Nephron progenitor cell (in vitro differentiated cells): Measurements from ENCODE around the gene SMARCA4.

ENCODE experiments used
- DNase-seq: peaks from one replicate; pipeline ENCODE4 v3.0.0; 2021
- H3K27ac Mint-ChIP-seq: 2 replicates; pipeline ENCODE4 v1.8.0; 2021; ENCODE audit warnings: mild to moderate bottlenecking, moderate library complexity, mixed read lengths
- H3K27me3 Mint-ChIP-seq: 2 replicates; pipeline ENCODE4 v1.8.0; 2021; ENCODE audit warnings: mild to moderate bottlenecking, low read depth, mixed read lengths; ENCODE audit not compliant: poor library complexity
- H3K36me3 Mint-ChIP-seq: 2 replicates; pipeline ENCODE4 v1.8.0; 2021; ENCODE audit warnings: low read depth, mixed read lengths
- H3K4me1 Mint-ChIP-seq: 2 replicates; pipeline ENCODE4 v1.8.0; 2021; ENCODE audit warnings: mixed read lengths
- H3K4me3 Mint-ChIP-seq: 2 replicates; pipeline ENCODE4 v1.8.0; 2021; ENCODE audit warnings: mild to moderate bottlenecking, moderate library complexity, mixed read lengths
- H3K9me3 Mint-ChIP-seq: 2 replicates; pipeline ENCODE4 v1.8.0; 2021; ENCODE audit warnings: mild to moderate bottlenecking, moderate library complexity, mixed read lengths
- CTCF ChIP-seq: fragments of 200-600 bp; sonication (generic); IDR thresholded peaks from 2 replicates; pipeline ENCODE4 v1.5.0; 2021; ENCODE audit warnings: antibody characterized with exemption

SMARCA4 gene

GRCh38 chr19:10998045-10998533 lies 37.3 kb downstream of the SMARCA4 start:
- Mint-ChIP-seq H3K27ac (peak overlapping the region; percentile 92), H3K9me3 (no peaks in the 10 kb centered on the region), H3K4me1 (no peaks in the 10 kb centered on the region), H3K4me3 (no peak overlapping the region), H3K27me3 (no peaks in the 10 kb centered on the region), H3K36me3 (peaks cover 61% of the 10 kb centered on the region)
- TF ChIP-seq CTCF: no peak
- DNase-seq: no peak

DNA sequence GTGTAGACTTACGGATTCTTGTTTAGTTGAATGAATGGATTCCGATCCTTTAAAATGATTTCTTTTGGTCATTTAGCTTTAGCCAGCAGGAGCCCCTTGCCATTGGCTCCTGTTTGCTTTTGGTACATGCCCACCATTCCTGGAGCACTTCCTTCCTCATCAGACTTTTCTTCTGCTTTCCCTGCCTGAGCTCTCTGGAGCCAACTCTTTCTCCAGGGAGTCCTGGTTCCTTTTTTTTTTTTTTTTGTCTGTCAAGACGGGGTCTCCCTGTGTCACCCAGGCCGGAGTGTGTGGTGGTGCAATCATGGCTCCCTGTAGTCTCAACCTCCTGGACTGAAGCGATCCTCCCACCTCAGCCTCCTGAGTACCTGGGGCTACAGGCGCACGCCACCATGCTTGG lies 37.8 kb downstream of the SMARCA4 start:
- TF ChIP-seq CTCF: no peak
- Mint-ChIP-seq H3K9me3 (no peaks in the 10 kb centered on the region), H3K27me3 (no peaks in the 10 kb centered on the region), H3K27ac (peak overlapping the region; percentile 92), H3K4me1 (no peaks in the 10 kb centered on the region), H3K36me3 (peaks cover 62% of the 10 kb centered on the region), H3K4me3 (no peak overlapping the region)
- no peak for DNase-seq

DNA sequence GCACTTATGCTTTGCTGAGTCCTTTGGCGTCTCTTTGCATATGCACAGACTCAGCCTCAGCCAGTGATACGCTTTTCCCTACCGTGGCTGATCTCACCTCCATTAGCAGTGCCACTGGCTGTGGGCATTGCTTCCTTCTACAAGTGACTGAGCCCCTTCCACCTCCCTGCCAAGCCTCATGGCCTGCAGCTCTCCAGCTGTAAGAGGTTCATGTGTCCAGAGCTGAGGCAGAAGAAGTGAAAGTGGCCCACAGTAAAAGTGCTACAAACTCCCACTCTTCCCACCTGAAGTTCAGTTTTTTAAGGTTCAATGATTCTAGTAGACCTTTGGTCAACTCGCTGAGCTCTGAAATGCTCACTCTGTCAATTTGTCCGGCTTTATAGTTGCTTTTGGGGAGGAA lies 44.7 kb downstream of the SMARCA4 start:
- no peak for DNase-seq
- no peak for TF ChIP-seq CTCF
- Mint-ChIP-seq H3K27me3 (no peaks in the 10 kb centered on the region), H3K4me3 (no peak overlapping the region), H3K36me3 (peaks cover 81% of the 10 kb centered on the region), H3K4me1 (no peaks in the 10 kb centered on the region), H3K9me3 (no peaks in the 10 kb centered on the region), H3K27ac (peak overlapping the region; percentile 74)

DNA sequence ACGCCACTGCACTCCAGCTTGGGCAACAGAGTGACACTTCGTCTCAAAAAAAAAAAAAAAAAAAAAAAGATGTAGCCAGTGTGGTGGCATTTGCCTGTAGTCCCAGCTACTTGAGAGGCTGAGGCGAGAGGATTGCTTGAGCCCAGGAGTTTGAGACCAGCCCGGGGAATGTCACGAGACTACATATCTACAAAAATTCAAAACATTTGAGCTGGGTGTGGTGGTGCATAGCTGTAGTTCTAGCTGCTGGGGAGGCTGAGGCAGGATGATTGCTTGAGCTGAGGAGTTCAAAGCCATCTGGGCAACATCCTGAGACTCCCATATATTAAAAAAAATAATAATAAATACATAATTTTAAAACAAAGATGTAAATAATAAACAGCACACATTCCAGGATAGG lies 46.6 kb downstream of the SMARCA4 start:
- Mint-ChIP-seq H3K9me3 (no peaks in the 10 kb centered on the region), H3K4me3 (no peak overlapping the region), H3K27me3 (no peaks in the 10 kb centered on the region), H3K36me3 (peaks cover 83% of the 10 kb centered on the region), H3K4me1 (no peaks in the 10 kb centered on the region), H3K27ac (no peak overlapping the region)
- DNase-seq: no peak
- no peak for TF ChIP-seq CTCF

DNA sequence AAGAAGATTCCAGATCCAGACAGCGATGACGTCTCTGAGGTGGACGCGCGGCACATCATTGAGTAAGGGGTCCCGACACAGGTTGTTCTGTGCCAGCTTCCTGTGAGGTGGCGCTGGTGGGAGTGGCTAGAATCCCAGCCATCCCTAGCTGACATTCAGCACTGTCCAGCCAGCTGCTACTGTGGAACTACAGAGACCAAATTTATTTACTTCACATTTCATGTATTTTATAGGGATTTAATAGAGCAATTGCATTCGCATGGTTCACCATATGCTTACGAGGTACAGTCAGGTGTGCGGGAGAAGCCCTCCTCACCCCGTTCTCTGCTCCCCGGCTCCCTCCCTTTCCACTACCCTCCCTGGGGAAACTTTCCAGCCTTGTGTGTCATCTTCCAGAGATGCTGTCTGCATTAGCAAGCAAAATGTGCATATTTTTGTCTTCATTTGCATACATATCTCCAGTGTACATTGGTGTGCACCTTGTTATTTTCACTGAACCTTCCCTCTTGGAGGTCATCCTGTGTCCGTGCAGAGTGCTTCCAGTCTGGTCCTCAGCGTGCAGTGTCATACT lies 47.2 kb downstream of the SMARCA4 start:
- Mint-ChIP-seq H3K4me1 (no peaks in the 10 kb centered on the region), H3K27me3 (no peaks in the 10 kb centered on the region), H3K36me3 (peaks cover 86% of the 10 kb centered on the region), H3K4me3 (no peak overlapping the region), H3K27ac (peak overlapping the region; percentile 69), H3K9me3 (no peaks in the 10 kb centered on the region)
- no peak for TF ChIP-seq CTCF
- DNase-seq: no peak

- DNase-seq: no peak
- TF ChIP-seq CTCF: no peak
- Mint-ChIP-seq H3K4me3 (no peak overlapping the region), H3K4me1 (peaks cover 2% of the 10 kb centered on the region), H3K27ac (peak overlapping the region; percentile 82), H3K36me3 (peaks cover 86% of the 10 kb centered on the region), H3K9me3 (no peaks in the 10 kb centered on the region), H3K27me3 (no peaks in the 10 kb centered on the region)
These were observed 49.2 kb downstream of the SMARCA4 start for GRCh38 chr19:11010041-11010440.
